HG02588 (cell line): ENCODE results near the gene SLCO4A1.

ENCODE experiments used
- ATAC-seq: cut with Tn5 transposase; IDR thresholded peaks from one replicate; pipeline ENCODE4 v1.9.1; 2021; ENCODE audit warnings: mild to moderate bottlenecking, moderate library complexity; ENCODE audit not compliant: unreplicated experiment

Gene SLCO4A1

GRCh38 chr20:62710221-62710885 is 68.0 kb downstream of the SLCO4A1 start:
- ATAC-seq, result no peak

DNA sequence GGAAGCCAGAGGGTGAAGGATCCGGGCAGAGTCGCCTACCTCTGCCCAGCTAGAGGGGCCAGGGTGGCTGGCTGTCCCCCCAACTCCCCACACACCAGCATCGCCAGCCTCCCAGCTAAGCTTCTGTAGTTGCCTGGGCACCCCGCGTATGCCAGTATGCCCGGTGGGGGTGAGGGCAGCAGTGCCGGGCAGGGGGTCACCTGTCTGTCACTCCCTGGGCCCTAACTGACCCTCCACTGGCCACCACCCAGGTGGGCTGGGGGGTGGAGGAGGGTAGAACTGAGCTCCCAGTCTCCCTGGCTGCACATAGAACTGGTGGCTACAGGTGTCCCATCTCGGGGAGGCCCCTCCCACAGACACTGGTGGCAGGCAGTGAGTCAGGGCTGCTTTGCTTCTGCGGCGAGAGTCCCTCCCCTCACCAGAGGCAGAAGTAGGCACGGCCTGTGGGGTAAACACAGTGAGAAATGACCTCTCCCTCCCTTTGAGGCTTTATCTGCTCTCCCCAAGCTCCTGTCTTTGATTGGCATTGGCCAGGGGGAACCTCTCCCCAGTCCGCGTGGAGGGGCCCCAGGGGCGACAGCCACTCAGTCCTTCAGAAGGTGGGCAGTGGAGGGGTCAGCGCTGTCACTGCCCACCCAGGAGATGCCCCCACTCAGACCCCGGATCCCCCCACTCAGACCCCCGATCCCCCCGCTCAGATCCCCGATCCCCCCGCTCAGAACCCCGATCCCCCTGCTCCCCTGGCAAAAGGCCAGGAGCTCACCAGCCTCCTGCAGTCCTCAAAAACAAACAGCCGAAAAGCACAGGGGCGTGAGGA is 68.8 kb downstream of the SLCO4A1 start:
- no peak for ATAC-seq

GRCh38 chr20:62711703-62712101 is 69.4 kb downstream of the SLCO4A1 start:
- no peak for ATAC-seq

GRCh38 chr20:62712606-62713005 is 70.3 kb downstream of the SLCO4A1 start:
- no peak for ATAC-seq

DNA sequence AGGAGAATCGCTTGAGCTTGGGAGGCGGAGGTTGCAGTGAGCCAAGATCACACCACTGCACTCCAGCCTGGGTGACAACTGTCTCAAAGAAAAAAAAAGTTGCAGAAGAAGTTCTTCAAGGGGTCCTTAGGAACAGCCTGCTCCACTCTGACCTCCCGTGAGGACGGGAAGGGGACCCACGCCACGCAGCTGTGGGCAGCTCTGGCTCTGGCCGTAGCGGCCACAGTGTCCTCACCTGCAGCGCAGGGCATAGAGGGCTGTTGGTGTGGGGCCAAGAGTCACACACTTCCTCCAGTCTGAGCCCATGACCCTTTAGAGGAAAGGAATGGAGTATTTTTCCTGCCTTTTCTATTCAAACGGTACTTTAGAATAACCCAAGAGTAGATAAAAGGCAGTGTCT is 71.7 kb downstream of the SLCO4A1 start:
- no peak for ATAC-seq

GRCh38 chr20:62714799-62715198 is 72.5 kb downstream of the SLCO4A1 start:
- ATAC-seq, result no peak

- no peak for ATAC-seq
These were observed 72.9 kb downstream of the SLCO4A1 start for GRCh38 chr20:62715201-62715600.

DNA sequence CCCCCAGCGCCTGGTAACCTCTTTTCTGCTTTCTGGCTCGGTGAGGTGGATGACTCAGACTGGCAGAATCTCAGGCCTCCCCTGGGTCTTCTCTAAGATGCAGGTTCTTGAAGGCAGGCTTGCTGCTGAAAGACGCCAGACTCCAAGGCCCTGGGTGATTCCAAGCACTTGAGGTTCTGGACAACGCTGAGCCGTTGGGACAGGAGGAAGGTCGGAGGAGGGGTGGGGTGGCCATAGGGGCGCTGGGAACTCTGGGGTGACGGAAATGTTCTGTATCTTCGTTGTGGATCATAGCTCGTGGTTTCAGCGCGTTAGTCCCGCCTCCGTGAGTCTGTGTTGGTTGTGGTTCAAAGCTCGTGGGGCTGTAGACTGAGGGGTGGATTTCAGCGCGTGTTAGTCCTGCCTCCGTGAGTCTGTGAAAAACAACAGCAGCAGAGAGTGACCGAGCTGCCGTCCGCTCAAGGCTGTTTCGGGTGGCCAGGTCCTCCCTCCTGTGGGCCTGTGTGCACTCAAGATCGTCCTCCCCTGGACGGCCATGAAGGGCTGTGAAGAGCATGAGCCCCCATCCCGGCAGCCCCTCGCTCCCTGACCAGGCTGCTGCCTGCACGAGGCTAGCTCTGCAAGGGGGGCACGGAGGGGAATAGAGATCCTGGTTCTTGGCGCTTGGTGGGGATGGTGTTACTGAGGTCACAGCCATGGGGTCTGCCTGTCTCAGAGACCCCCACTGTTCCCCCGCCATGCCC is 74.1 kb downstream of the SLCO4A1 start:
- ATAC-seq, result no peak

DNA sequence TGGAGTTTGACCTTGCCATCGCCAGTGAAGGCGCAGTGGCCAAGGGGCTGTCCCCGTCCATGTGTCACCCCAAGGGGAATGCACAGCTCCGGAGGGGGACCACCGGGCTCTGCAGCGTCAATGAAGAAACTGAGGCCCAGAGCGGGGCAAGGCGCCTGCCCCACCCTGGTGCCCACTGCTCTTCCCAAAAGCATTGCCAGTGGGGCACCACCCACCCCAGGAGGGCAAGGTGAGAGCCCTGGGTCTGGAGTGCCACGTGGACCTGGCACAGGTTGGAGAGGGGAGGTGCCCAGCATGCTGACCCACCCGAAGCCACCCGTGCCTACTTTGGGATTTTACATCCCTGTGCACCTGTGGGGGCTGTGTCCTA is 74.6 kb downstream of the SLCO4A1 start:
- no peak for ATAC-seq

GRCh38 chr20:62717933-62718332 is 75.6 kb downstream of the SLCO4A1 start:
- ATAC-seq, result no peak

GRCh38 chr20:62718546-62718945 is 76.2 kb downstream of the SLCO4A1 start:
- ATAC-seq, result no peak

DNA sequence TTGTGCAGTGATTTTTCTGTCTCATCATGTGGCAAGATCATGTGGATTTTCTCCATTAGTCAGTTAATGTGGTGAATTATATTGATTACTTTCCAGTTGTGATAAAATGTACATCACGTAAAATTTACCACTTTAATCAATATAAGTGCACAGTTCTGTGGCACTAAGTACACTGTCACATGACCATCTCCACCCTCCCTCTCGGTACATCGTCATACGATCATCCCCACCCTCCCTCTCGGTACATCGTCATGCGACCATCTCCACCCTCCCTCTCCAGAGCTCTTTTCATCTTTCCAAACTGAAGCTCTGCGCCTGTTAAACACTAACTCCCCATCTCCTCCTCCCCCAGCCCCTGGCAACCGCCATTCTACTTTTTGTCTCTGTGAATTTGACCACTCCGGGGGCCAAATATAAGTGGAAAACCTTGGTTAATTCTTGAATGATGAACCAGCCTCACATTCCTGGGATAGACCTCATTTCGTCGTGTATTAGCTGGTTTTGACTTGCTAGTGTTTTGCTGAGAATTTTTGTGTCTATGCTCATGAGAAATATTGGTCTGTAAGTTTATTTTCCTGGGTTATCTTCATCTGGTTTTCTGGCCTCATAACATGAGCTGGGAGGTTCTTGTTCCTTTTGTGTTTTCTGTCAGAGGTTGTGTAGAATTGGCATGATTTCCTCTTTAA is 77.1 kb downstream of the SLCO4A1 start:
- no peak for ATAC-seq
